Subcutaneous adipose tissue (tissue), 4 donors: ENCODE data around the gene RIPPLY1. TPM values are rescaled to one million over a fixed set of nuclear protein-coding genes. Genes with fewer than 3 reads are reported as not detected.

Experiments used
- CTCF ChIP-seq: fragments of 450-650 bp; IDR thresholded peaks from one replicate; pipeline ENCODE4 v1.5.1; 2016; ENCODE audit warnings: low read depth, mild to moderate bottlenecking, control low read depth, antibody characterized with exemption, moderate library complexity
- total RNA-seq, 4 donors: library from RNA; depleted of rRNA; stranded (reverse); fragments of >200 nt; gene quantifications; one replicate each; pipeline ENCODE4 v1.1.0, GENCODE V29; 2016

RIPPLY1 gene
- total RNA-seq, 4 donors from 2014 or later = not detected

- TF ChIP-seq CTCF = no peak
Observed at GRCh38 chrX:106917830-106918500, 14.8 kb upstream of the RIPPLY1 start.

DNA sequence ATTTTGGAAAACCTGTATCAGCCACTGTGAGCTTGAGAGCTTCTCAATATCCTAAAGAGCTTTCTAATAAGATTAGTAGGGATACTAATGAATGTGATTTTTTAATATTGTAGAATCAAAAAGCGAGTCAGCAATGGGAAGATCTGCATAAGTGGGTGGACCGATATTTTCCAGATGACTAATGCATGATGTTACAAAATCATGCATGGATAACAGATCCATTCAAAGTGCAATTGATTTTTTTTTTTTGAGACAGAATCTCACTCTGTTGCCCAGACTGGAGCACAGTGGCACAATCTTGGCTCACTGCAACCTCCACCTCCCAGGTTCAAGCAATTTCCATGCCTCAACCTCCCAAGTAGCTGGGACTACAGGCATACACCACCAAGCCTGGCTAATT lies 9.7 kb upstream of the RIPPLY1 start:
- no peak for TF ChIP-seq CTCF

DNA sequence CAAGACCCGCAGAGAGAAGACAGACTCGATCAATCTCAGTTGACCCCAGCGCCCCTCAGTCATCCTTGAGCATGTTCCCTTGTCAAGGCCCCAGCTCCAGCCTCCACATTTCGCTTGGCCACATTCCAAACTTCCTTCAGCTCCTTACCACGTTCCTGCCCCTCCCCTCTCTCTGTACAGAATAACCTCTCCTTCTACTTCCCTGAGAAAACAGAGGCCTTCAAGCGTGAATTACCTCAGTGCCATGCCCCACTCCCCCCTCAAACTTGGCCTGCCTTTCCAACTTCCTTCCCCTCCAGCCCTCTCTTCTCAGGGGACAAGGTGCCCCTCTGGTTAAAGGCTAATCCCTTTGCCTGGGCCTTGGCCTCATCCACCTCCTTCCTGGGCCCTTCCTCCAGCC lies 3.2 kb upstream of the RIPPLY1 start:
- no peak for TF ChIP-seq CTCF

GRCh38 chrX:106905064-106905708 lies 2.0 kb upstream of the RIPPLY1 start:
- TF ChIP-seq CTCF = no peak

GRCh38 chrX:106903856-106904528 lies 851 bp upstream of the RIPPLY1 start:
- no peak for TF ChIP-seq CTCF

- no peak for TF ChIP-seq CTCF
Observed at GRCh38 chrX:106902684-106903083, 457 bp downstream of the RIPPLY1 start.

DNA sequence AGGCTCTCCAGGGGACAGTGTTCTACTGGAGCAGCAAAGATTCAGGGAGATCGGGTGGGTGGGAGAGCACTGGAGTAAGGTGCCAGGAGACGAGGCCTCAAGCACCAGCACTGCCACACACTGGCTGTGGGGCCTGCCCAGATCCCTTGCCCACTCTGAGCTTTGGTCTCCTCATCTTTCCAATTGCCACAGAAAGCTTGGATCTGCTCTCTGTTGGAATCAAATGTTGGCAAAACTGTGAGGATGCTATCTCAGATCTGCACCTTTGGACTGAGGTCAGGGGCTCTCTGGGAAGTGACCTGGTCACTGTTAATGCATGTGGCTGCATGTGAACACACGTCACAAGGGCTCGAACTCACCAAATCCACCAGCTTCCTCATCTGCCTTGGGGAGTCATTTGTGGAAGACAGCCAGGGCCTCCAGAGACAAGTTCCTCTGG lies 1.3 kb downstream of the RIPPLY1 start:
- TF ChIP-seq CTCF = no peak
